Hematopoietic multipotent progenitor cell (in vitro differentiated cells): Measurements from ENCODE around the gene LPIN2. TPM values are rescaled to one million over a fixed set of nuclear protein-coding genes. Genes with fewer than 3 reads are reported as not detected.

Experiments
- DNase-seq, 3 donors: peaks; one replicate each; pipeline ENCODE4 v3.0.0-alpha.2; 2011 to 2015; ENCODE audit warnings: low read depth in 2 of 3, low spot score in 2 of 3
- total RNA-seq: library from RNA; depleted of rRNA; stranded (reverse); fragments of >200 nt; gene quantifications from one replicate; pipeline ENCODE4 v1.2.3, GENCODE V29; 2012

Gene LPIN2
- total RNA-seq, 1 donor: 38.2 TPM

DNA sequence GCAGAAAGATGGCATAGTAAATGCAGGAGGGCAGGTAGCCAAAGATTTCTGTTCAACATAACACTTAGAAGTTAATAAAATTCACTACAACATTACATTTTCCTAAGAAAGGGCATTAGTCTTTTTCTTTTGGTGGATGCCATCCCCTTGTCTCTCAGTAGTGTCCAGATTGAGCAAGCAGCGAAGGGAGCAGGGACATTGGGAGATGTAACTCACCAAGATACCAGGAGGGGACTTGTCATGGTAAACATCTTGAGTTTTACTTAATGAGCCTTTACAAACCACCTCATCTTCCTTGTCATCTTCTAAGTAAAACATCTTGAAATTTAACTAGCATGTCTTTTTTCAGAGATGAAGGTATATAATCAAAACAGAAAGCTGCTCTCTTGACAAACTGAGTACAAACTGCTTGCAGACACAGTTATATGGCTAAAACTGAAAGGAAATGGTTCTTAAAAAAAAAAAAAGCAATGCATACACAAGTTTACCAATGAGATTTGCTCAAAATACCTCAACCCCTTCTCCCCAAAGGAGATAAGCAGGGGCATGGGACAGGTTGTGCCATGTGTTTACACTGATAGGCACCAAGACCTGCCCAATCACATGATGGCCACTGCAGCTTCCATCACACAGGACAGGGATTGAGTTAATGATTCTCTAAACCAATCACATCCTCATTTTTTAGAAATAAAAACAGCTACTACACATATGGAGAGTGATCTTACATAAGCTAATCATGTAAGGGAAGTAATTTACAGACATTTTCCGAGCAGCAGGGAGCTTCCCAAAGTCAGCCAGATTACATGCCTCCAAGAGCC lies 30.3 kb downstream of the LPIN2 start:
- peak in 1 of 3 donors; percentile 60 for DNase-seq

DNA sequence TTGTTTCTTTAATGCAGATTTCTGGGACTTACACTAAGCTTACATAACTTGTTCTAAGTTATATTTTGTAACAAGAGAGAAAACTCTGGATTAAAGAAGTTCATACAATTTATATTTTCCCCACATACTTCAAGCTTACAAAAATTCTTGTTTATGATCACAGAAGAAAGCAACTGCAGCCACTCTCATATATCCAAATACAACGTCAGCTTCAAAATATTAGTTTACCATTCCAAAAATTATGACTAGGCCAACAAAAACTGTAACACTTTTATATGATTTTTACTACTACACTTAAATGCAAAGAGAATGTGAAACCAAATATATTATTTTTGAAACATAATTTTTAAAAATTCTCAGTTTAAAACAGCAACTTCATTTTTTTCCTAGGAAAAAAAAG lies 30.9 kb downstream of the LPIN2 start:
- no peak for DNase-seq

GRCh38 chr18:2981212-2981728 lies 31.7 kb downstream of the LPIN2 start:
- no peak for DNase-seq

GRCh38 chr18:2979871-2980790 lies 32.8 kb downstream of the LPIN2 start:
- DNase-seq: peak in 1 of 3 donors; percentile 90

GRCh38 chr18:2979129-2979528 lies 33.8 kb downstream of the LPIN2 start:
- DNase-seq: no peak

GRCh38 chr18:2978661-2979106 lies 34.3 kb downstream of the LPIN2 start:
- no peak for DNase-seq

DNA sequence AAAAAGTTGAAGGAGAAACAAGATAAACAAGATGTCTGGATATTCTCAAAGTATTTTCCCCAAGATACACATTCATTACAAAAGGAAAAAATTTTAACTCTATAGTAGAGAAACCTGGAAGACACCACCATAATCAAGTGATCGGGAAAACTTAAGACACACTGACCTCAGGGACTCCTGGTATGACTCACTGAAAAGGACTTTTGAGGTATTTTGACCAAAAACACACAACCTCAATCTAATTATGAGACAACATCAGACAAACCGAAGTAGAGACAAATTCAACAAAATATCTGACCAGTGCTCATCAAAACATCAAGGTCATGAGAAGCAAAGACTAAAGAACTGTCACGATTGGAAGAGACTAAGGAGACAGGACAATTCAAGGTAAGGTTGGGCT lies 34.7 kb downstream of the LPIN2 start:
- DNase-seq: no peak

- DNase-seq: no peak
Measured at GRCh38 chr18:2976218-2977132, 36.5 kb downstream of the LPIN2 start.

- no peak for DNase-seq
Measured at GRCh38 chr18:2974731-2975130, 38.2 kb downstream of the LPIN2 start.

GRCh38 chr18:2971741-2972552 lies 41.0 kb downstream of the LPIN2 start:
- peak in 1 of 3 donors; percentile 71 for DNase-seq

DNA sequence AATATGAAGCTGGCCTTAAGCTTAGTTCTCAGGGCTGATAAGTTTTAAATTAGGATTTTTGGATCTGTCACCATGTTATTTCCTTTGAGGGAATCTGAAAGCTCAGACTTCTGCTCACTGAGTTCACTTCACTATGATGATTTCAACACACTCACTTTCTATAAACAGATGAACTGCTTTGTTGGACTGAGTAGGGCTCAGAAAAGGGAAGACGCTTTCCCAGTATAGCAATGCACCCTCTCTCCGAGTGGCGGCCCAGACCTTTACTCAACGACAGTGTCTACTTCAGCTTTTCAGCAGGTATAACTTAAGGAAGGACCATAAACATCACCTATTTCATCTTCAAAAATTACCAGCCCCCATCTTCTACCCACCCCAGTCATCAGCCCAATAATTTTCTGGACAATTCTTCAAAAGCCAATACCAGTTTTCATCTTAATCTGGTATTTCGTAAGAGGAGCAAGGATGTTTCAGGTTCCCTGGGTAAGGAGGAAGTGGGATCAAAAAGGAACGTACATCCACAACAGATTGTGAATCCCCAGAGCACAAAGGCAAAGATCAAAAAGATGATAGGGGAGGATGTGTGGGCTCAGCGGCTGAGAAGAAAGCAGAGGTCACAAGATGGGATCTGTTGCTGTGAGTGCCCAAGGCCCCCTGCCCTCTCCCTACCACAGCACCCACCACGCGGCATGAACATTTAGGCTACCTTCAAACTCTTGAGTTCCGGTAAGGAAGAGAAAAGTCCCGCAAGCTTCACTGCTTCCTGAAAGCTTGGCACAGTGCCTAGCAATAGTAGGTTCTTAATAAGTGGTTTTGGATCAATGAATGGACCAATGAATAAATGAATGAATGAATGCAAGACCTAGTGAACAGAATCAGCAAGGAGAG lies 41.9 kb downstream of the LPIN2 start:
- DNase-seq: peak in 1 of 3 donors; percentile 64

GRCh38 chr18:2970344-2970743 lies 42.6 kb downstream of the LPIN2 start:
- no peak for DNase-seq

GRCh38 chr18:2969695-2970094 lies 43.2 kb downstream of the LPIN2 start:
- DNase-seq: peak in 1 of 3 donors; percentile 54

- DNase-seq: no peak
Measured at GRCh38 chr18:2968606-2969005, 44.3 kb downstream of the LPIN2 start.

- no peak for DNase-seq
Measured at GRCh38 chr18:2967820-2968219, 45.1 kb downstream of the LPIN2 start.

GRCh38 chr18:2967357-2967756 lies 45.6 kb downstream of the LPIN2 start:
- no peak for DNase-seq

DNA sequence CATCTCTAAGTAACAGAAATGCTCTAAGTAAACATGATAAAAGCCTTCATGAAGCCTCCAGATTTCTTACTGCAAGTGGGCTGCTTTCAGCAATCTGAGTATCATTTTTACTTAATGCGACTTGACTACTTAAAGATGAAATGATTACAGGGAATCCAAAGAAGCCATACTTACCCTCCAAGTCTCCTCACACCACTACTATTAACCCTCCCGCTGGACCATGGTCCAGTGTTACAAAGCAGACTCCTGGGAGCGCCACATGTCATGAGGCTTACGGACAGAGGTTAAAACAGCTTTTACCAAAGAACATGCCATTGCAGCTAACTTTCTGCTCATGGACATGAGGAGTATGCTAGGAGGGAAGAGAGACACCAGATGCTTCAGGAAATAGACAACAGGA lies 46.4 kb downstream of the LPIN2 start:
- no peak for DNase-seq

DNA sequence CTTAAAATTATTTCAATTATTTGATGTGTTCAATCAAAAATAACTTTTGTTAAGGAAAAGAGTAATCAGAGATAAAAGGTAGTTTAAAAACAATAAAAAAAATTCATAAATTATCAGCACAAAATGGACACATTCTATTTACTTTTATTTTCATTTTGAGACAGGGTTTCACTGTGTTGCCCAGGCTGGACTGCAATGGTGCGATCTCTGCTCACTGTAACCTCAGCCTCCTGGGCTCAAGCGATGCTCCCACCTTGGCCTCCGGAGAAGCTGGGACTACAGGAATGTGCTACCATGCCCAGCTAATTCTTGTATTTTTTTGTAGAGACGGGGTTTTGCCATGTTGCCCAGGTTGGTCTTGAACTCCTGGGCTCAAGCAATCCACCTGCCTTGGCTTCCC lies 47.1 kb downstream of the LPIN2 start:
- DNase-seq: no peak
